ENCODE measurements around the gene ACER1. TPM values are rescaled to one million over a fixed set of nuclear protein-coding genes. Genes with fewer than 3 reads are reported as not detected.

ACER1 gene
- total RNA-seq, 1 donor from 2014 or later, result not detected

DNA sequence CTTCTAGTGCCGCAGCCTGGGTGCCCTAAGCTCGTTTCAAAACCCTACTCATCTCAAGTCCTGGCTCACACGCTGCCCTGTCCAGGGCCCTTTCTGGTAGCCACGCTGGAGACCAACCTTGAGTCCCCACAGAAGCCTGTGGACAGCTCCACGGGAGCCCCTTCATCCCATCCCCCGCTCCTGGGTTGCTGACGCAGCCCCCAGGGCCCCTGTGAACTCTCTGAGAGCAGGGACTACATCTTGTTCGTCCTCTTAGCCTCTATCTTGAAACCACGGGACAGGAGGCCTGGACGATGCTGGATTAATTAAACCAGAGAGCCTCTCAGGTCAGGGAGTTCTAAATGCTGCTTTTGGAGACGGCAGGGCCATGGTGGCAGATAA lies 61.0 kb downstream of the ACER1 start:
- no peaks in the 10 kb centered on the region for H3K9me3 Mint-ChIP-seq
- no peak for DNase-seq (ENCODE audit: low read depth, low spot score)
- H3K36me3 Mint-ChIP-seq (ENCODE audit: low read depth), result peaks cover 4% of the 10 kb centered on the region
- no peaks in the 10 kb centered on the region for H3K27me3 Mint-ChIP-seq (ENCODE audit: low read depth)
- TF ChIP-seq, protein P1, sequence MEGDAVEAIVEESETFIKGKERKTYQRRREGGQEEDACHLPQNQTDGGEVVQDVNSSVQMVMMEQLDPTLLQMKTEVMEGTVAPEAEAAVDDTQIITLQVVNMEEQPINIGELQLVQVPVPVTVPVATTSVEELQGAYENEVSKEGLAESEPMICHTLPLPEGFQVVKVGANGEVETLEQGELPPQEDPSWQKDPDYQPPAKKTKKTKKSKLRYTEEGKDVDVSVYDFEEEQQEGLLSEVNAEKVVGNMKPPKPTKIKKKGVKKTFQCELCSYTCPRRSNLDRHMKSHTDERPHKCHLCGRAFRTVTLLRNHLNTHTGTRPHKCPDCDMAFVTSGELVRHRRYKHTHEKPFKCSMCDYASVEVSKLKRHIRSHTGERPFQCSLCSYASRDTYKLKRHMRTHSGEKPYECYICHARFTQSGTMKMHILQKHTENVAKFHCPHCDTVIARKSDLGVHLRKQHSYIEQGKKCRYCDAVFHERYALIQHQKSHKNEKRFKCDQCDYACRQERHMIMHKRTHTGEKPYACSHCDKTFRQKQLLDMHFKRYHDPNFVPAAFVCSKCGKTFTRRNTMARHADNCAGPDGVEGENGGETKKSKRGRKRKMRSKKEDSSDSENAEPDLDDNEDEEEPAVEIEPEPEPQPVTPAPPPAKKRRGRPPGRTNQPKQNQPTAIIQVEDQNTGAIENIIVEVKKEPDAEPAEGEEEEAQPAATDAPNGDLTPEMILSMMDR (conservative IDR thresholded peaks at IDR 0.05), result no peak
- H3K27ac Mint-ChIP-seq (ENCODE audit: unreplicated experiment), result peak overlapping the region; percentile 76
- peaks cover 51% of the 10 kb centered on the region for H3K4me1 Mint-ChIP-seq
- H3K4me3 Mint-ChIP-seq, result peak overlapping the region; percentile 48

DNA sequence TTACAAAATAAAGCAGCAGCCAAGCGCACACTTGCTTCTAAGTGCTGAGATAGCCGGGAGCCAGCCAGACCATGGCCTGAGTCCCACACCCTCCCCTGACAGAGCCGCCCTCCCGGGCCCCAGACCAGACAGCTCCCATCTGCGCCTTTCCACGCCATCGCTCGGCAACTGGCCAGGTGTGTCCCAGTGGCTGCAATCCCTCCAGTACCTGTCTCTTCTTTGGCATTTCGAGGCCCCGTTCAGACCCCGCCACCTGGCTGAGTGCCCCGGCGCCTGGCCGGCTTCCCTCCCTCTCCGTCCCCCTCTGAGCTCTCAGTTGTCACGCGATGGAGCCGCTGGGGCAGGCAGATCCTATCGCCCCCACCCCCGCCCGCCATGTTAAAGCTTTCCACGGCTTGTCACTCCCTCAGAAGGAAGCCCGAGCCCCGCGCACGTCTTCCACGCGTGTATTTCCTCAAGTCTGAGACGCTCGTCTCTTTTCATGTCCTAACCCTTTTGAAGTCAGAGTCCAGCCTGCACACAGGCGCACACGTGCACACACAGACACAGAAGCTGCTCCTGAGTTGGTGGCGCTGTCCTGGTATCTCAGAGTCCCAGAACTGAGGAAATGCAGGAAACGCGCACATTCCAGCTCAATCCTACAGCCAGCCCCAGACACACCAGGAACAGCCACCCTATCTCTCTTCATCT lies 61.5 kb downstream of the ACER1 start:
- Mint-ChIP-seq H3K9me3 (no peaks in the 10 kb centered on the region), H3K4me1 (peaks cover 47% of the 10 kb centered on the region), H3K4me3 (peak overlapping the region; percentile 48), H3K27me3 (ENCODE audit: low read depth) (no peaks in the 10 kb centered on the region), H3K36me3 (ENCODE audit: low read depth) (peaks cover 4% of the 10 kb centered on the region), H3K27ac (ENCODE audit: unreplicated experiment) (peak overlapping the region; percentile 76)
- TF ChIP-seq, protein P1 (conservative IDR thresholded peaks at IDR 0.05), result no peak
- no peak for DNase-seq (ENCODE audit: low read depth, low spot score)

DNA sequence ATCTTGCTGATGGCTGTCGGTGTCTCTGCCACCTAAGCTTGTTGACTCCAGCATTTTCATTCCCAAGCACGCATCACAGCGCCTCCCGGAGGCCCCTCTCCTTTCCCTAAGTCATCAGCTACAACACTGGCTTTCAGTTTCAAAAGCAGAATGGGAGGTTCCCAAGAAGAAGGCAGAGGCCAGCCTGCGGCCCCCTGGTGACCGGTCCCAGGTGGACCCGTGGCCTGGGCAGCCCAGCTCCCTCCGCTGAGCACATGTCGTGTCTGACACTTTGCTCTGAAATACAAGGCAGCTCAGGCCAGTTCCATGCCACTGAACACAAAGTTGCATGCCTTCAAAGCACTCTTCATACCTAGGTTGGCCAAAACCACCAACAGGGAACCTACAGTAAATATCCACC lies 62.2 kb downstream of the ACER1 start:
- H3K27me3 Mint-ChIP-seq (ENCODE audit: low read depth), result no peaks in the 10 kb centered on the region
- DNase-seq (ENCODE audit: low read depth, low spot score), result no peak
- no peak overlapping the region for H3K27ac Mint-ChIP-seq (ENCODE audit: unreplicated experiment)
- peaks cover 4% of the 10 kb centered on the region for H3K36me3 Mint-ChIP-seq (ENCODE audit: low read depth)
- H3K9me3 Mint-ChIP-seq, result no peaks in the 10 kb centered on the region
- H3K4me3 Mint-ChIP-seq, result no peak overlapping the region
- TF ChIP-seq, protein P1 (conservative IDR thresholded peaks at IDR 0.05), result no peak
- peaks cover 41% of the 10 kb centered on the region for H3K4me1 Mint-ChIP-seq

DNA sequence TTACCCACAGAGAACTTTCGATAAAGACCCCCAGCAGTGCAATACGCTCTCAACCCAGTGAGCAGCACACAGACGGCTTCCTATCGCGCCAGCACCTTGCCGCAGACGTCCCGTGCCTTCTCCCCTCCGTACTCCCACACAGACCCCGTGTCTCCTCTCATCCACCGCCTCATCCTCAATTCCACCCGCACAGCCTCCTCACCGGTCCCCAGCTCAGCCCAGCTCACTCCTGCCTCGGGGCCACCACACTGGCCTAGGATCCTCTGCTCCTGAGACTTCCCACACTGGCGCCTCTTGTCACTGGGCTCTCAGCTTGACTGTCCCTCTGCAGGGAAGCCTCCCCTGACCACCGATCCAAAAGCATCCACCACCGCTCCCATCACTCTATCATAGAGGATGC lies 62.6 kb downstream of the ACER1 start:
- Mint-ChIP-seq H3K27ac (ENCODE audit: unreplicated experiment) (peak overlapping the region; percentile 75), H3K4me3 (no peak overlapping the region)

DNA sequence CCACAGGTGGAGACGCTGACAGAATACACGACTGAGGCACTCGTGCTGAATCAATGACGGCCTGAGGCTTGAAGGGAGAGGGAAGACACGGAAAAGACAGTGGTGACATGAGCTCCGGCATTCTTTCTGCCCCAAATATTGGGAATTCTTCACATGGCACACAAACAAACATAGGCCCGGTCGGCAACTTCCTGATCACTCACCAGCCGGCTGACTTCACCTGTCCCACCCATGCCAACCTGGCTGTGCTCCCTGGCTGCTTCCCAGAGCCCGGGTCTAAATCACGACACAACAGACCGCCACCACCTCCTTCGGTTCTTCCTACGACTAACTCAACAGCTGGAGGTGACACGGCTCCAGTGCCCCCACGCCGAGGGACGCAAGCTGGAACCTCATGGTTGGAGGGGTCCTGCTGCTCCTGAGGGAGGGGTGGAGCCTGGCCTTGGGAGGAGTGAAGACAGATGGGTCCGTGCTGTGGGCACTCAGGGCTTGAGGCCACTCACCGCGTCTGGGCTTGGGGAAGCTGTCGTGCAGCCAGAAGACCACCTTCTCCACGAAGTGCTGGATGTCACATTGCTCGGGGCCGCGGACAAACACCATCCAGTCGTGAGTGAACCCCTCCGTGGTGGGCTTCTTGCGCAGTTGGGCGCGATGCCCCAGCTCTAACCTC lies 63.2 kb downstream of the ACER1 start:
- peaks cover 41% of the 10 kb centered on the region for H3K4me1 Mint-ChIP-seq
- H3K27me3 Mint-ChIP-seq (ENCODE audit: low read depth), result no peaks in the 10 kb centered on the region
- H3K4me3 Mint-ChIP-seq, result no peak overlapping the region
- TF ChIP-seq, protein P1 (conservative IDR thresholded peaks at IDR 0.05), result no peak
- H3K27ac Mint-ChIP-seq (ENCODE audit: unreplicated experiment), result no peak overlapping the region
- no peaks in the 10 kb centered on the region for H3K9me3 Mint-ChIP-seq
- no peak for DNase-seq (ENCODE audit: low read depth, low spot score)
- H3K36me3 Mint-ChIP-seq (ENCODE audit: low read depth), result peaks cover 4% of the 10 kb centered on the region

More for the DNA sequence above, 62.6 kb downstream of the ACER1 start:
- H3K4me1 Mint-ChIP-seq, result peaks cover 41% of the 10 kb centered on the region
- no peaks in the 10 kb centered on the region for H3K27me3 Mint-ChIP-seq (ENCODE audit: low read depth)
- H3K36me3 Mint-ChIP-seq (ENCODE audit: low read depth), result peaks cover 4% of the 10 kb centered on the region
- no peaks in the 10 kb centered on the region for H3K9me3 Mint-ChIP-seq
- TF ChIP-seq, protein P1 (conservative IDR thresholded peaks at IDR 0.05), result no peak
- no peak for DNase-seq (ENCODE audit: low read depth, low spot score)
